KG1 (cell line): ENCODE data around the gene RTN4R.
"Not testable (repeated sequence)": the region's sequence is repeated elsewhere in the genome, so short reads cannot be mapped to it uniquely, and the experiment has no call there.

ENCODE experiments used
- DNase-seq: peaks from one replicate; lab custom pipeline; 2025; lab: John Stamatoyannopoulos, UW

RTN4R gene

GRCh38 chr22:20271114-20271994 is 3.2 kb upstream of the RTN4R start:
- no peak for DNase-seq

GRCh38 chr22:20270190-20271113 is 2.3 kb upstream of the RTN4R start:
- DNase-seq, result not testable (repeated sequence)

GRCh38 chr22:20269673-20270072 is 1.6 kb upstream of the RTN4R start:
- not testable (repeated sequence) for DNase-seq

- DNase-seq, result not testable (repeated sequence)
Observed at GRCh38 chr22:20269201-20269600, 1.1 kb upstream of the RTN4R start.

- DNase-seq, result no peak
Observed at GRCh38 chr22:20267441-20268278, 458 bp downstream of the RTN4R start.

- DNase-seq, result not testable (repeated sequence)
Observed at GRCh38 chr22:20266667-20267440, 1.3 kb downstream of the RTN4R start.

GRCh38 chr22:20265772-20266666 is 2.1 kb downstream of the RTN4R start:
- not testable (repeated sequence) for DNase-seq

GRCh38 chr22:20264614-20265452 is 3.3 kb downstream of the RTN4R start:
- DNase-seq, result no peak

GRCh38 chr22:20263404-20264281 is 4.5 kb downstream of the RTN4R start:
- not testable (repeated sequence) for DNase-seq

- DNase-seq, result no peak
Observed at GRCh38 chr22:20262582-20263147, 5.5 kb downstream of the RTN4R start.

GRCh38 chr22:20261848-20262581 is 6.1 kb downstream of the RTN4R start:
- DNase-seq, result no peak

- DNase-seq, result no peak
Observed at GRCh38 chr22:20260071-20260765, 7.9 kb downstream of the RTN4R start.

- DNase-seq, result no peak
Observed at GRCh38 chr22:20259327-20259688, 8.8 kb downstream of the RTN4R start.

GRCh38 chr22:20258584-20259326 is 9.4 kb downstream of the RTN4R start:
- DNase-seq, result no peak

GRCh38 chr22:20258021-20258299 is 10.2 kb downstream of the RTN4R start:
- DNase-seq, result no peak
